Activated T-cell treated with anti-CD3 and anti-CD28 coated beads for 1 hour (primary cell): ENCODE measurements around the gene SPAG8.

Experiments
- DNase-seq: peaks from one replicate; pipeline ENCODE4 v3.0.0-alpha.2; 2020; ENCODE audit warnings: low read depth

Gene SPAG8

GRCh38 chr9:35812025-35812602, at the start of gene SPAG8:
TSS of gene SPAG8 (minus strand) at chr9:35812262. CDS start at chr9:35812147, 115 bp downstream.
- peak; percentile 84 for DNase-seq

- no peak for DNase-seq
These were observed 49.3 kb upstream of the SPAG8 start for GRCh38 chr9:35861161-35861897.

GRCh38 chr9:35859990-35860339, 47.9 kb upstream of the SPAG8 start:
- no peak for DNase-seq

GRCh38 chr9:35859310-35859989, 47.4 kb upstream of the SPAG8 start:
- no peak for DNase-seq

GRCh38 chr9:35858458-35858857, 46.4 kb upstream of the SPAG8 start:
- DNase-seq: no peak

DNA sequence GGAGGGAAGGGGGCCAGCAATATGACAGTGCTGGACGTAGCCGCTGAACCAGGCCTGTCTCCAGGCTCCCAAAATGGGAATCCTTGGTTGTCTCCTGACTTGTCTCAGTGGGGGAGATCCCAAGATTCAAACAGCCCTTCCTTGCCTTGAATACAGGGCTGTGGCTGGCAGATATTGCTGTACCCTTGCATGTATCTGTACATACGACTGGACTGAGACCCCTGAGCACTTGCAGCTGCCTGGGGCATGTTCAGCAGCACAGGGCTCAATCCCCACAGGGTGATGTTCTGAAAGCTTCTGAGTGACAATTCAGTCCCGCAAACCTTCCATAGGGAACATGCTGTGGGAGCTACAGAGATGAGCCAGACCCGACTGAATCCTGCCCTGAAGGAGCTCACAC, 44.8 kb upstream of the SPAG8 start:
- no peak for DNase-seq

DNA sequence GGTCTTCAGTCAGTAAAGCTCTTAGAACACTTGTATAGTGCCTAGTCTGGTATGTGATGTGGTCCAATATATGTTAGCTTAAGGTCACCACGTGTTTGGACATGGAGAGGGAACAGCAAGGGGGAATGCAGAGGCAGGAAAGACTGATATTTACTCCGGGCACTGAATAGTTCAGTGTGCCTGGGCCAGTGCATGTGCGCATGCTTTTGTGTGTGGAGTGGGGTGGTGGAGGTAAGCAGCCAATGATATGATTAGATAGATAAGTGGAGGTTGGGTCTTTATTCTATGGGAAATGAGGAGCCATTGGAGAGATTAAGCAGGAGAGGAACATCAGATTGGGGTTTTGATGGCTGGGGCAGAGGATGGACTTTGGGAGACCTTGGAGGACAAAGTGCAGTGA, 44.1 kb upstream of the SPAG8 start:
- DNase-seq: no peak

DNA sequence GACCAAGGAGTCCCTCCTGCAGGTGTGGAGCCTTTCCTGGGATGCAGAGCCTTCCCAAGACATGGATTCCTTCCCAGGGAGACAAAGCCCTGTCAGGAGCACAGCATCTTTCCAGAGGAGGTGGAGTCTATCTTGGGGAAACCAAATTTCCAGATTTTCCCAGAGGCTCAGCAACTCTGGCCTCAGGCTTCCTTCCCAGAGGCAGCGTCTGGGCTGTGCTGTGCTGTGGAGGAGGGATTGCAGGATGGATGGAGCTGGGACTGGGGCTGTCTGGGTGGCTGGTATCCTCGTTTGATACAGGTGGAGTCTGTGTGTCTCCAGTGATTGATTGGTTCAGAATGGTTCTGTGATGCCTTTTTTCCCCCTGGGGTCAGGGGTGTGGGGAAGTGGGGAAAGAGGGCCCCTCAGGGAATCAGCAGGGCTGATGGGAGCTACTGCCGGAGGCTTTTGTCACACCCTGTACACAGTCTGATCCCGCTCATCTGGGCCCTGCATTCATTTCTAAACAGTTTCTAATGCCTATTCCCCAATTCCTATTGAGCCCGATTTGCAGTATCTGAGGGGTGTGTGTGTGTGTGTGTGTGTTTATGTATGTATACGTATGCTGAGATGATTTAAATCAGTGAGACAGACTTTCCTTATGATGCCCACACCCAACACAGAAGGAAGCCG, 42.2 kb upstream of the SPAG8 start:
- no peak for DNase-seq

GRCh38 chr9:35852876-35853865, 41.1 kb upstream of the SPAG8 start:
- DNase-seq: no peak

GRCh38 chr9:35852267-35852815, 40.3 kb upstream of the SPAG8 start:
- DNase-seq: no peak

GRCh38 chr9:35847792-35848572, 35.9 kb upstream of the SPAG8 start:
- DNase-seq: no peak

DNA sequence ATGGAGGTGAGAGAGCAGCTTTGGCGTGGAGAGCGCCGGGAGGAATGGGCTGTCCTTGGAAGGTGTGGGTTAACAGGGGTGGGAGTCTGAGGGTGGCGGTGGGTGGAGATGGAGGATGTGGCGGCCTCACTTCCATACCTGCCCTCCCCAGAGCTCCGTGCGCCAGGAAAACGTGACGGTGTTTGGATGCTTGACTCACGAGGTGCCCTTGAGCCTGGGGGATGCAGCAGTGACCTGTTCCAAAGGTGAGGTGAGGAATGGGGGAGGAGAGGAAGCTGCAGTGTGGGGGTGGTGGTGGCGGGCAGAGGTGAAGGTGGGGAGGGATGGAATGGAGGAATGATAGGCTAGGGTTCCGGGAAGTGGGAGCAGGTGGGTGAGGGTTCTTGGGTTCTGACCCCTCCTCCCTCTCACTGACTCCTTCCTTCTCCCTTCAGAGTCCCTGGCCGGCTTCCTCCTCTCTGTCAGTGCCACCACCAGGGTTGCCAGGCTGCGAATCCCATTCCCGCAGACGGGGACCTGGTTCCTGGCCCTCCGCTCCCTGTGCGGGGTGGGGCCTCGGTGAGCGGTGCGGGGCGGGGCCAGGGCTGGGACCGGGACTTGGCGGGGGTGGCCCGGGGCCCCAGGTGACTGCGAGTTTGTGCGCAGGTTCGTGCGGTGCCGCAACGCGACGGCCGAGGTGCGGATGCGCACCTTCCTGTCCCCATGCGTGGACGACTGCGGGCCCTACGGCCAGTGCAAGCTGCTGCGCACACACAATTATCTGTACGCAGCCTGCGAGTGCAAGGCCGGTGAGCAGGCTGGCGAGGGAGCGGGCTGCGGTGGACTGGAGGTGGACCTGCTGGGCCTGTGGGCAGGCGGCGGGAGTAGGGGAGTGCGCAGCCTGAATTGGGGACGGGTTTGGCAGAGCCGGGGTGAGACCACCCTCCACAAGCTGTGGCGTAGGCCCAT, 34.0 kb upstream of the SPAG8 start:
- no peak for DNase-seq

GRCh38 chr9:35844628-35845270, 32.7 kb upstream of the SPAG8 start:
- DNase-seq: no peak

GRCh38 chr9:35842795-35843194, 30.7 kb upstream of the SPAG8 start:
- no peak for DNase-seq

DNA sequence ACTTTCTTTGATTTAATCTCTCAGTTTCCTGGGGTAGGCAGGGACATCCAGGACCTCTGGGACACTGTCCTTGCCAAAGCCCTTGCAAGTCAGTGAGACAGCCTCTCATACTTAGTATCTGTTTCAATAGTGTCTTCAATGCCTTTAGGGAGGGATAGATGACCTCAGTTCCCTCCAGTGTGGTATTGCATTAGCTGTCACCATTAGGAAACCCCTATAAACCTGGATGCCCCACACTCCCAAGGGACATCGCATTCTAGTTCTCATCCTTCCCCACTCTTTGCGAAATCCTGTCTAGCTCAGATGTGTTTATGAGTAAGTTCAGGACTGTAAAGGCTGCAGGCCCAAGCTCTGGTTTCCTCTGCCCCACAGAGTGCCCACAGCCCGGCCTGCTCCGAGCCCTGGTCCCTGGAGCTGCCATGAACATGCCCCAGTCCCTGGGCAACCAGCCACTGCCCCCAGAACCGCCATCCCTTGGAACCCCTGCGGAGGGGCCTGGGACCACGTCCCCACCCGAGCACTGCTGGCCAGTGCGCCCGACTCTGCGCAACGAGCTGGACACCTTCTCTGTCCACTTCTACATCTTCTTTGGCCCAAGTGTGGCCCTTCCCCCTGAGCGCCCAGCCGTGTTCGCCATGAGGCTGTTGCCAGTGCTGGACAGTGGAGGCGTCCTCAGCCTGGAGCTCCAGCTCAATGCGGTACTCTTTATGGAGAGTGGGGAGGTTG, 30.1 kb upstream of the SPAG8 start:
- no peak for DNase-seq

DNA sequence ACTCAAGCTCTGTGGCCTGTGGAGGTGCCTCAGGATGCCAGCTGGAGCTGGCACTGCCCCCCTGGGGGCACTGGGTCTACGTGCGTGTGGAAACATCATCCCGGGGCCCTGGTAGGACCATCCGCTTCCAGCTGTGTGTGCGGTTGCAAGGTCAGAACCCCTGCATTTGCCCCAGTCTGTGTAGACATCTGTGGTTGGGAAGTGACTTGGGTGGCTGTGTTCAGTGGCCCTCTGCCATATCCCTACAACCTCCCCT, 29.5 kb upstream of the SPAG8 start:
- DNase-seq: no peak

DNA sequence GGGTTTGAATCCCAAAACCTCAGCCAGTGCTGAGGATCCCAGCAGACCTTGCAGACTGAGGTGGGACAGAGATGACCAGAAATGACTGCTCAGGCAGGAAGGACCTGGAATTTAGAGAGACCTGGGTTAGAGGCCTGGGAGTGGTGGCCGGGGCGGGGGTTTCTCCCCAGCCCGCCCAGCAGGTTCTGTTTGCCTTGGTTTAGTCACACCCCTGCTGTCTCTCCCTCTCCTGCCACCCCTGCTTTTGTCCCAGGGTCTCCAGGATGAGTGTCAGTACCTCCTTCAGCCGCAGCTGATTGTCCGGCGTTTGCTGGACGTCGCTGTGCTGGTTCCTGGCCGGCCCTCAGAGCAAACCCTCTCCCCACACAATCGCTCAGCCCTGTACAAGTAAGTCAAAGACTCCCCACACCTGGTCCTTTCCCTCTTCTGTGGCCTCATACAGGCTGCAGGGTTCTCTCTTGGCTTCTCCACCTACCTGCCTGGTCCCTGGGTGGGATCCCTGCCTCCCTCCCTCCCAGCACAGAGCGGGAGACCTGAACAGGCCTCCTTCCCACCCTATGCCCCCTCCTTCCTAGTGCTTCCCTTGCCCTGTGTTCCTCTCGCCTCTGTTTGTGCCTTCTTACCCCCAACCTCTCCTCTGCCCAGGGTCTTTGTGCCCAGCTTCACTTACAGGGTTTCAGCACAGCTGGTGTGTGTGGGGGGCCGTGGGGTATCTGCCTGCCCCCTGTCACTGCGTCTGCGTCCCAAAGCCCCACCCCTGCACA, 29.0 kb upstream of the SPAG8 start:
- DNase-seq: no peak

- DNase-seq: no peak
These were observed 27.9 kb upstream of the SPAG8 start for GRCh38 chr9:35839926-35840325.
